Ishikawa (cell line): ENCODE results near the gene GHRL.

Experiments
- CEBPB ChIP-seq: IDR thresholded peaks from 2 replicates; pipeline ENCODE4 v1.6.1; 2012
- CREB1 ChIP-seq: IDR thresholded peaks from 2 replicates; pipeline ENCODE4 v1.6.1; 2012; ENCODE audit warnings: low read depth
- EGR1 ChIP-seq: IDR thresholded peaks from 2 replicates; pipeline ENCODE4 v1.6.1; 2012
- EP300 ChIP-seq: IDR thresholded peaks from 2 replicates; pipeline ENCODE4 v1.6.1; 2012; ENCODE audit warnings: borderline replicate concordance
- FOXM1 ChIP-seq: IDR thresholded peaks from 2 replicates; pipeline ENCODE4 v1.6.1; 2012; ENCODE audit warnings: low read depth, borderline replicate concordance
- MAX ChIP-seq: IDR thresholded peaks from 2 replicates; pipeline ENCODE4 v1.6.1; 2012
- RAD21 ChIP-seq: IDR thresholded peaks from 2 replicates; pipeline ENCODE4 v1.6.1; 2012; ENCODE audit warnings: low read depth
- REST ChIP-seq: IDR thresholded peaks from 2 replicates; pipeline ENCODE4 v1.6.1; 2012; ENCODE audit warnings: low read depth, mild to moderate bottlenecking
- TAF1 ChIP-seq: IDR thresholded peaks from 2 replicates; pipeline ENCODE4 v1.6.1; 2012; ENCODE audit warnings: low read depth, mild to moderate bottlenecking
- TCF12 ChIP-seq: IDR thresholded peaks from 2 replicates; pipeline ENCODE4 v1.6.1; 2012; ENCODE audit warnings: low read depth
- TEAD4 ChIP-seq: IDR thresholded peaks from 2 replicates; pipeline ENCODE4 v1.6.1; 2012
- USF1 ChIP-seq: IDR thresholded peaks from 2 replicates; pipeline ENCODE4 v1.6.1; 2012
- YY1 ChIP-seq: IDR thresholded peaks from 2 replicates; pipeline ENCODE4 v1.6.1; 2012; ENCODE audit warnings: low read depth

GRCh38 chr3:10242182-10243065, 50.3 kb downstream of the GHRL start:
- TF ChIP-seq EP300 (no peak), TAF1 (no peak), CEBPB (no peak), REST (no peak), YY1 (no peak), TCF12 (no peak), USF1 (no peak), MAX (no peak), RAD21 (no peak), EGR1 (no peak), FOXM1 (no peak), CREB1 (no peak), TEAD4 (no peak)
